ENCODE data around the gene SLC22A14. TPM values are rescaled to one million over a fixed set of nuclear protein-coding genes. Genes with fewer than 3 reads are reported as not detected.

Gene SLC22A14, protein sequence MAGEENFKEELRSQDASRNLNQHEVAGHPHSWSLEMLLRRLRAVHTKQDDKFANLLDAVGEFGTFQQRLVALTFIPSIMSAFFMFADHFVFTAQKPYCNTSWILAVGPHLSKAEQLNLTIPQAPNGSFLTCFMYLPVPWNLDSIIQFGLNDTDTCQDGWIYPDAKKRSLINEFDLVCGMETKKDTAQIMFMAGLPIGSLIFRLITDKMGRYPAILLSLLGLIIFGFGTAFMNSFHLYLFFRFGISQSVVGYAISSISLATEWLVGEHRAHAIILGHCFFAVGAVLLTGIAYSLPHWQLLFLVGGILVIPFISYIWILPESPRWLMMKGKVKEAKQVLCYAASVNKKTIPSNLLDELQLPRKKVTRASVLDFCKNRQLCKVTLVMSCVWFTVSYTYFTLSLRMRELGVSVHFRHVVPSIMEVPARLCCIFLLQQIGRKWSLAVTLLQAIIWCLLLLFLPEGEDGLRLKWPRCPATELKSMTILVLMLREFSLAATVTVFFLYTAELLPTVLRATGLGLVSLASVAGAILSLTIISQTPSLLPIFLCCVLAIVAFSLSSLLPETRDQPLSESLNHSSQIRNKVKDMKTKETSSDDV
- 1.7 TPM for total RNA-seq

DNA sequence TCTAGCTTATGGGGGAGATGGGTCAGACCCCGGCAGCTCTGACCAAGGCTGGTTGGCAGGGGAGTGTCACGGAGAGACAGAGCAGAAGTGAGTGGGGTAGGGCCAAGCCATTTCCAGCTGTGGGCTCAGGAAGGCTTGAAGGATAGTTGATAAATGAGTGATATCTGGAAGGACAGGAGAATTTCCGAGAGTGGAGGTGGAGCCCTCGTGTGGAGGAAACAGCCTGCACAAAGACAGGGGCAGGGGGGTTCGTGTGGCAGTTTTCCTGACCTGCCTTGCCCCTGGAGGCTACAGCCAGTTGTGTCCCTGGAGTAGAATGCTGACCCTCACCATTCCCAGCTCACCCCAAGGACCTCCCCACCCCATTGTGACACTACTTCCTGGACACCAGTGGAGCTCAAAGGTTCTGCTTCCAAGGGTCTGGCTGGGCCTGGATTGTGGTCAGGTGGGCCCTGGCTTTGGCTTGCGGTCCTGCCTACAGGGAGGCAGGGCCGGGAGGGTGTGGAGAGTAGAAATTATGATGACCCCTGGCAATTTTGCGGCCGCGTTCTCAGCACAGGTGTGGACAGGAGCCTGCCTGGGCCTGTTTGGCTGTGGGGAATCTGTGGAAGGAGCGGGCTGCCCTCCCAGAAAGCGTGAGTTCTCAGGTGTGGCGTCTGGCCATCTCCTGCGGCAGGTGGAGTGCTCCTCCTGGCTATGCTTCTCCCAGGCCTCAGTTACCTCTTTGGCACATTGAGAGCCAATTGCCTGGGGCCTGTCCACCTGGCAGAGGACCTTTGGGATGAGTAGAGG lies at the start of gene SLC22A14:
TSS of gene SLC22A14 (plus strand) at position 400 of the 792 bp plus-strand sequence. CDS start 23,733 bp downstream, outside the sequence.

DNA sequence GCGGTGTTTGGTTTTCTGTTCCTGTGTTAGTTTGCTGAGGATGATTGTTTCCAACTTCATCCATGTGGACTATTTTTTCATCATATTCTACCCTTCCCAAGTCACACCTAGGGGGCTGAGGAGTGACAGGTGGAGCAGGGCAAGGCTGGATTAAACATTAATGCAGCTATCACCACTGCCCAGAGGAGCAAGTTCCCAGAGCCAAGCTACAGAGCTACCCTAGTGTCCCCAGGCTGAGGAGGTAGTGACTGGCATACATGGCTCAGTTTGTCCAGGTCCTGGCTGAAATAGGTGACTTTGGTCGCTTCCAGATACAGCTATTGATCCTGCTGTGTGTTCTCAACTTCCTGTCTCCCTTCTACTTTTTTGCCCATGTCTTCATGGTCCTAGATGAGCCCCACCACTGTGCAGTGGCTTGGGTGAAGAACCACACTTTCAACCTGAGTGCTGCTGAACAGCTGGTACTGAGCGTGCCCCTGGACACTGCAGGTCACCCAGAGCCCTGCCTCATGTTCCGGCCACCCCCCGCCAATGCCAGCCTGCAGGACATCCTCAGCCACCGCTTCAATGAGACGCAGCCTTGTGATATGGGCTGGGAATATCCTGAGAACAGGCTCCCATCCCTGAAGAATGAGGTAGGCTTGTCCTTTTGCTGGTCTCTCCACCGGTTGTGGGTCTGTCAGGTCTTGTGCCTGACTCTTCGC lies 16.3 kb upstream of the SLC22A14 start, which contains the start of gene SLC22A13:
TSS of gene SLC22A13 (plus strand) at position 209 of the 704 bp plus-strand sequence. CDS start at position 258, 49 bp downstream.

DNA sequence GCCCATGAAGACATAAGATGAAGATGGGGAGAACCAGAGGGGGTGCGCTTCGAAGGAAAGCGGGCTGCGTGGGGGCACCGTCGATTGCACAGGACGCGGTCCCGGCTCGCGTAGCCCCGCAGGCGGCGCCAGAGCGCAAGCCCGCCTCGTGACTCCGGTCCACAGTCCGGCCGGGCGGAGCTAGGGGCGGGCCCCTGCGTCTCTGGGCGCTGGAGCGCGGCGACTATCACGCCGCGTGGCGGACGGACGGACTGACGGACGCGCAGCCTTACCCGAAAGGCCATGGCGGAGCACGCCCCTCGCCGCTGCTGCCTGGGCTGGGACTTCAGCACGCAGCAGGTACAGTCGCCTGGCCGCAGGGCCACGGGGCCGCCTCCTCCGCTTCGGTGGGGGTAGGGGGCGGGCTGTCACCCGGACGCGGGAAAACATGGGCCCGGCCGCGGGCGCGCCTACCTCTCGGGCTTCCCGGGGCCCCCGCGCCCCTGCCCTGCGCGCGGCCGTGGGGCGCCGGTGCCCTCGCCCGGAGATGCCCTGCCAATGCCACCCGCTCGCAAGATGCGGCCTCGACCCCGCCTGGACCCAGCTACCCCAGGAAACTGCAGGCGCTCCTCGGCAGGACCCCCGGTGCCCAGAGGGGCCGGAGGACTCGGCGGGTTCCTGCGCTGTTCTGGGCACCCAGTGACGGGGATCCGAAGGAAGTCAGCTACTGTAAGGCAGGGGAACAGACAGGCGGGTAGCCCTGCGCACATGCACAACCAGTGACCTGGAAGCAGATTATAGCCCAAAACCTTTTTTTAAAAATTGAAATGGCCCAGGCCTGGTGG lies 64.7 kb downstream of the SLC22A14 start, which contains the start of gene XYLB:
TSS of gene XYLB (plus strand) at position 199 of the 824 bp plus-strand sequence. CDS start at position 283, 84 bp downstream.

Small RNAs within 50 kb of the gene (small RNA-seq; reads per million reads assigned to genes)
- gene RNU6-235P (ENCODE audit: low replicate concordance) = not detected

Other genes starting within 250 kb of the SLC22A14 start
- gene DLEC1, start 243.1 kb upstream of the SLC22A14 start, total RNA-seq = 2.4 TPM
- 62.8 TPM for gene ACAA1, start 145.2 kb upstream of the SLC22A14 start, total RNA-seq
- gene MYD88, start 143.6 kb upstream of the SLC22A14 start, total RNA-seq = 22.5 TPM
- 39.1 TPM for gene OXSR1, start 116.8 kb upstream of the SLC22A14 start, total RNA-seq
- gene SLC22A13, start 16.5 kb upstream of the SLC22A14 start, total RNA-seq = 6.1 TPM
- 14.3 TPM for gene XYLB, start 64.5 kb downstream of the SLC22A14 start, total RNA-seq
- gene ACVR2B, start 171.6 kb downstream of the SLC22A14 start, total RNA-seq = 24.1 TPM
- 13.5 TPM for gene EXOG, start 214.0 kb downstream of the SLC22A14 start, total RNA-seq